ENCODE measurements around the gene MSMO1. TPM values are rescaled to one million over a fixed set of nuclear protein-coding genes. Genes with fewer than 3 reads are reported as not detected.

MSMO1 gene
- total and polyA plus RNA-seq, 8 donors = 5.6 to 19.5 (median 10.9) TPM

- Histone ChIP-seq H3K9me3 (no peaks in the 10 kb centered on the region), H3K4me1 (peaks cover 0 to 12% (median 0%) of the 10 kb centered on the region in 3 donors), H3K27ac (peak overlapping the region in 1 of 4 donors; percentile 14), H3K4me3 (peak overlapping the region in 1 of 4 donors; percentile 67), H3K36me3 (no peaks in the 10 kb centered on the region), H3K27me3 (no peaks in the 10 kb centered on the region)
- no peak for DNase-seq
- 13 to 18% methylated on average over 1 of the region's 1 CpG for WGBS, 2 donors
- FAIRE-seq = no peak
- intact Hi-C loops (cut with DNase I) = no loop called here
- no peak for TF ChIP-seq CTCF (IDR thresholded peaks at IDR 0.05)
- ATAC-seq = no peak
Observed at GRCh38 chr4:165380805-165381204, 53.3 kb downstream of the MSMO1 start.

- H3K4me1 ChIP-seq = peaks cover 0 to 12% (median 0%) of the 10 kb centered on the region in 3 donors
- intact Hi-C loops (cut with DNase I) = no loop called here
- DNase-seq (no peak), ATAC-seq (no peak), FAIRE-seq (no peak)
- H3K27ac ChIP-seq = no peak overlapping the region
- 83 to 87% methylated on average over 3 of the region's 3 CpGs for WGBS, 2 donors
- TF ChIP-seq CTCF (IDR thresholded peaks at IDR 0.05) = no peak
- no peaks in the 10 kb centered on the region for H3K36me3 ChIP-seq
- no peak overlapping the region for H3K4me3 ChIP-seq
- H3K9me3 ChIP-seq = no peaks in the 10 kb centered on the region
- no peaks in the 10 kb centered on the region for H3K27me3 ChIP-seq
Observed at GRCh38 chr4:165381821-165382373, 54.4 kb downstream of the MSMO1 start.

GRCh38 chr4:165382640-165383039 is 55.2 kb downstream of the MSMO1 start:
- no peak for FAIRE-seq
- 88 to 98% methylated on average over 1 of the region's 1 CpG for WGBS, 2 donors

GRCh38 chr4:165383591-165384073 is 56.2 kb downstream of the MSMO1 start:
- no peak for ATAC-seq

More at GRCh38 chr4:165382640-165383039, 55.2 kb downstream of the MSMO1 start:
- Histone ChIP-seq H3K4me1 (peaks cover 0 to 12% (median 0%) of the 10 kb centered on the region in 3 donors), H3K36me3 (no peaks in the 10 kb centered on the region), H3K27ac (no peak overlapping the region), H3K4me3 (no peak overlapping the region), H3K27me3 (no peaks in the 10 kb centered on the region), H3K9me3 (no peaks in the 10 kb centered on the region)
- no peak for ATAC-seq
- DNase-seq = no peak
- intact Hi-C loops (cut with DNase I) = no loop called here
- no peak for TF ChIP-seq CTCF (IDR thresholded peaks at IDR 0.05)

More at GRCh38 chr4:165383591-165384073, 56.2 kb downstream of the MSMO1 start:
- Histone ChIP-seq H3K27ac (no peak overlapping the region), H3K27me3 (no peaks in the 10 kb centered on the region), H3K36me3 (no peaks in the 10 kb centered on the region), H3K4me1 (peaks cover 0 to 7% (median 0%) of the 10 kb centered on the region in 3 donors), H3K4me3 (no peak overlapping the region), H3K9me3 (no peaks in the 10 kb centered on the region)
- no peak for FAIRE-seq
- intact Hi-C loops (cut with DNase I) = no loop called here
- 58 to 73% methylated on average over 4 of the region's 4 CpGs for WGBS, 2 donors
- TF ChIP-seq CTCF (IDR thresholded peaks at IDR 0.05) = no peak
- DNase-seq = no peak
